Activated CD4-positive, alpha-beta T cell treated with anti-CD3 and anti-CD28 coated beads for 4 hours (primary cell): ENCODE results near the gene CYP26B1.
"Not testable (repeated sequence)": the region's sequence is repeated elsewhere in the genome, so short reads cannot be mapped to it uniquely, and the experiment has no call there.

Experiments used
- DNase-seq, 2 donors: peaks; one replicate each; pipeline ENCODE4 v3.0.0-alpha.2; 2020

CYP26B1 gene

DNA sequence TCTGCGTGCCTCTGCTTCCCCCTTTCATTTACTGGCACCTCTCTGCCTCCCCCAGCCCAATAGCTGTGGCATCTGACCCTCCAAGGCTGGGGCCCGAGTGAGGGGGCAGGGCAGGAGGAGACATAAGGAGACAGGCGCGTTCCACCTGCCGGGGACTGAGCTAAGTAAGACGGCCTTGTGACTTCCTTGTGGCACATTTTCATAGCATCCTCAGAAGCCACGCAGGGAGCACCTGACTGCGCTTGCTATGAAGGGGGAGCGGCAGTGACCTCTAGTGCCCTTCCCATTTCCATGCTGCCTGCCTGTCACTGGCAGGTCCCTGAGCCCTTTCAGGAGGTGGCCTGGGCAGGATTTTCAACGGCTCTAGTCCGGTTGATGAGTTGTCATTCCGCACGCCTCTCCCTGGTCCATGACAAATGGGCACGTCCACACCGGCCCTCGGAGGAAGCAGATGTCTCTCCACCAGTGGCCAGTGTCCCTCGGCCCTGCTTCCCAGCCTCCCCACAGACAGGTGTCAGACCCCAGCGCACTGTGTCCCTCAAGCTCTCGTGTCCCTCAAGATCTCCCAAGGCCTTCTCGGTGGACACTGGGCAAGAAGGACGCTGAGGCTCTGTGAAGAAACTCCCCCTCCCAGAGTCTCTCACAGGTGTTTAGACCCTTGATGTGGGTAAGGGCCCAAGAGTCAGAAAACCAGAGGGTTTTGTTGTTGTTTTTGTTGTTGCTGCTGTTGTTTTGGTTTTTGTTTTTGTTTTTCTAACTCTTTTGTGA, 42.7 kb downstream of the CYP26B1 start:
- DNase-seq: no peak

GRCh38 chr2:72103690-72104089, 44.0 kb downstream of the CYP26B1 start:
- DNase-seq: no peak

- no peak for DNase-seq
These were observed 44.5 kb downstream of the CYP26B1 start for GRCh38 chr2:72103161-72103560.

GRCh38 chr2:72098935-72099334, 48.7 kb downstream of the CYP26B1 start:
- DNase-seq: no peak

DNA sequence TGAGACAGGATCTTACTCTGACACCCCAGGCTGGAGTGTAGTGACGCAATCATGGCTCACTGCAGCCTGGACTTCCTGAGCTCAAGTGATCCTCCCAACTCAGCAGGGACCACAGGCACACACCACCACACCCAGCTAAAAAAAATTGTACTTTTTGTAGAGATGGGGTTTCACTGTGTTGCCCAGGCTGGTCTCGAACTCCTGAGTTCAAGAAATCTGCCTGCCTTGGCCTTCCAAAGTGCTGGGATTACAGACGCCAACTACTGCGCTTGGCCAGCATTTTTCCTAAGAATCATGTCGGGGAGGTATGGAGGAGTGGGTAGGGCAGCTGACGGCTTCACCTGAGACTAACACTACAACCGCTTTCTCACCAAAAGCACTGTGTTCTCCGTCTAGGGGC, 50.4 kb downstream of the CYP26B1 start:
- no peak for DNase-seq

DNA sequence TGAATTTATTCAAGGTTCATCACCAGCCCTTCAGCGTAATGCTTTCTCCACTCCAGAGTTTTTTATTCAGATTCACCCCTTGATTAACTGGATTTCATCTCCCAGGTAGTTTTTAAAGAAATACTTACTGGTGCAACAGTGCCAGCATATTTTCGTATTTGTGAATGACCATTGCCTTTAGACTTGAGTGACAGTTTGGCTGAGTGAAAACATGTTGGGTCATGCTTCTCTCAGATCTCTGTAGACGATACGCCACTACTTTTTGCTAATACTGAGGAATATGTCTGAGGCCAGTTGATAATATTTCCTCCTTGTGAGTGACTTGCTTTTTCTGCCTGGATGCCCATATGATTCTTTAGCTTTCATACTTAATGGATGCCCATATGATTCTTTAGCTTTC, 51.5 kb downstream of the CYP26B1 start:
- DNase-seq: no peak

- DNase-seq: no peak
These were observed 52.3 kb downstream of the CYP26B1 start for GRCh38 chr2:72095364-72095763.

GRCh38 chr2:72094701-72095100, 53.0 kb downstream of the CYP26B1 start:
- DNase-seq: no peak

GRCh38 chr2:72092111-72092510, 55.6 kb downstream of the CYP26B1 start:
- DNase-seq: no peak

- no peak for DNase-seq
These were observed 56.7 kb downstream of the CYP26B1 start for GRCh38 chr2:72090781-72091482.

DNA sequence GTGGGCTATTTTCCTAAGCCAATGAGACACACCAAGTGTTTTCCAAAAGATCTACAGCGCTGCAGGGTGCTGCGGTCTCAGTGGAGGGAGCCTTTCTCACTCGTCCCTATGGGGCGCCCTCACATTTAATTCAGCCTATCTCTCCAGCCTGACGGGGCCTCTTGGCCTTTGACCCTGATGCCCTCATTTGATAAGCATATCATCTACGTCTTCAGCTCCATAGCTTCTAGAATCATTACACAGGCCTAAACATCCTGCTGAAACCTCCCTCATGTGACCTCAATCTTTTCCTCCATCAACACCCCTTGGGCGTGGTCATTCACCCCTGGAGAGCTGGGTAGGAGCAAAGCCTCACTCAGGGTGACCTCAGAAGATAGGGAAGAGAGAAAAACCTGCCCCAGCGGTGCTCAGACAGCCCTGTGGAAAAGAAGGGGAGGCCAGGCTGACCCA, 57.4 kb downstream of the CYP26B1 start:
- no peak for DNase-seq

- DNase-seq: no peak
These were observed 58.1 kb downstream of the CYP26B1 start for GRCh38 chr2:72089537-72089936.

- no peak for DNase-seq
These were observed 58.6 kb downstream of the CYP26B1 start for GRCh38 chr2:72089028-72089427.

DNA sequence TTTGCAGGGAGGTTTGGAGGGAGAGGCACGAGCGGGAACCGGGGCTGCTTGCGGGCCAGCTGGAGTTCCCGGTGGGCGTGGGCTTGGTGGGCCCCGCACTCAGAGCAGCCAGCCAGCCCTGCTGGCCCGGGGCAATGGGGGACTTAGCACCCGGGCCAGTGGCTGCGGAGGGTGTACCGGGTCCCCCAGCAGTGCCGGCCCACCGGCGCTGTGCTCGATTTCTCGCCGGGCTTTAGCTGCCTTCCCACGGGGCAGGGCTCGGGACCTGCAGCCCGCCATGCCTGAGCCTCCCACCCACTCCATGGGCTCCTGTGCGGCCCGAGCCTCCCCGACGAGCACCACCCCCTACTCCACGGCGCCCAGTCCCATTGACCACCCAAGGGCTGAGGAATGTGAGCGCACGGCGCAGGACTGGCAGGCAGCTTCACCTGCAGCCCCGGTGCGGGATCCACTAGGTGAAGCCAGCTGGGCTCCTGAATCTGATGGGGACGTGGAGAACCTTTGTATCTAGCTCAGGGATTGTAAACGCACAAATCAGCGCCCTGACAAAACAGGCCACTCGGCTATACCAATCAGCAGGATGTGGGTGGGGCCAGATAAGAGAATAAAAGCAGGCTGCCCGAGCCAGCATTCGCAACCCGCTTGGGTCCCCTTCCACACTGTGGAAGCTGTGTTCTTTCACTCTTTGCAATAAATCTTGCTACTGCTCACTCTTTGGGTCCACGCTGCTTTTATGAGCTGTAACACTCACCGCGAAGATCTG, 60.6 kb downstream of the CYP26B1 start:
- DNase-seq: not testable (repeated sequence)

GRCh38 chr2:72085513-72085912, 62.1 kb downstream of the CYP26B1 start:
- no peak for DNase-seq

GRCh38 chr2:72085036-72085435, 62.6 kb downstream of the CYP26B1 start:
- DNase-seq: no peak

DNA sequence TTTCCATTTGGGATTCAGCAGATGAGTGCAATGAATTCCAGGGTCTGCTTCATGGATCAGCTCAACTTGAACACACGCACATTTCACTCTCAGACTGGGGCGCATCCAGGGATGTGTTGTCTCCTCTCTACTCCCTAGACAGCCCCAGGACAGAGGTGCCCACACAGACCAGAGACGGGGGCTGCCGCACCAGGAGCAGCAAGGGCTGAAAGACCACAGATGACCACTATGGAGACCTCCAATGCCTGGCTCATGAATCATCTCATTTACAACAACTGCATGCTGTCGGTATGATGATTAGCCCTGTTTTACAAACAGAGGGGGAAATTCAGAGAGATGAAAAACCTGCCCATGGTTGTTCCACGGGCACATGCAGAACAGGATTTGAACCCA, 63.1 kb downstream of the CYP26B1 start:
- no peak for DNase-seq

- no peak for DNase-seq
These were observed 63.7 kb downstream of the CYP26B1 start for GRCh38 chr2:72083751-72084583.

- DNase-seq: no peak
These were observed 64.8 kb downstream of the CYP26B1 start for GRCh38 chr2:72082887-72083286.

DNA sequence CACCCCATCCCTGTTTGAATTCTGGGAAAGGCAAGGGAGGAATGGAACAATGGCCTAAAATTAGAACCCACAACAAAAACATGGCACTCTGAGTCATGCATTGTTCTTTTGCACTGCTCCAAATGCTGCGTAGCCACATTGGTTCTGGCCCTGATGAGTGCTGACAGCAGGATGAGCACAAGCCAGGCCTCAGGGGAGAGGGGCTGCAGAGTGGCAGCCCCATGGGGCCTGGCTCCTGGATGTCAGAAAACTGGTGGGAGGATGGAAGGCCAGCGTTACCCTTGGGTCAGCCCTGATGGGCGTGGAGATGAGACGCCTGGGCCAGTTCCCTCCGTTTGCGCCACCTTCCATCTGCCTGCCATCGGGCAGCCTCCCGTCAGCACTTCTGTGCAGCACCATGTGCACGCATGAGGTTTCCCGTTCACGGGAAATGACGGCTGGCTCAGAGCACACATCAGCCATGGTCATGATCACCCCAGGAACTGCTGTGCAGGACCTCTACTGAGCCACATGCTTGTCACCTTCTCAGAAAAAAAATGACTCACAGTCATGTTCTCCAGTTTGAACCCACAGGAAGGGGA, 65.6 kb downstream of the CYP26B1 start:
- no peak for DNase-seq

- DNase-seq: no peak
These were observed 66.2 kb downstream of the CYP26B1 start for GRCh38 chr2:72081451-72081850.
